LNCaP clone FGC (cell line): ENCODE results near the gene TRIP6.

ENCODE experiments used
- DNase-seq: peaks from one replicate; pipeline ENCODE4 v3.0.0-alpha.2; 2011; ENCODE audit warnings: low read depth
- H3K4me3 ChIP-seq: 2 replicates; pipeline ENCODE4 v1.5.1; 2011; ENCODE audit warnings: mild to moderate bottlenecking, low read depth, low read length, control low read depth
- CTCF ChIP-seq: IDR thresholded peaks from 2 replicates; pipeline ENCODE4 v1.5.1; 2012; ENCODE audit warnings: mild to moderate bottlenecking; ENCODE audit not compliant: control insufficient read depth, insufficient read depth; ENCODE audit errors: extremely low read depth

Gene TRIP6

GRCh38 chr7:100856871-100857282, 10.3 kb upstream of the TRIP6 start:
- TF ChIP-seq CTCF, result no peak
- DNase-seq, result no peak
- no peak overlapping the region for H3K4me3 ChIP-seq

- no peak for DNase-seq
- no peak for TF ChIP-seq CTCF
These were observed 7.3 kb upstream of the TRIP6 start for GRCh38 chr7:100859856-100860255.

GRCh38 chr7:100860702-100861615, 6.2 kb upstream of the TRIP6 start:
- DNase-seq, result no peak
- TF ChIP-seq CTCF, result no peak
- H3K4me3 ChIP-seq, result no peak overlapping the region

More at GRCh38 chr7:100859856-100860255, 7.3 kb upstream of the TRIP6 start:
- H3K4me3 ChIP-seq, result no peak overlapping the region

- no peak overlapping the region for H3K4me3 ChIP-seq
- no peak for DNase-seq
- TF ChIP-seq CTCF, result no peak
These were observed 5.6 kb upstream of the TRIP6 start for GRCh38 chr7:100861616-100861985.

GRCh38 chr7:100863406-100863950, 3.7 kb upstream of the TRIP6 start:
- TF ChIP-seq CTCF, result no peak
- no peak overlapping the region for H3K4me3 ChIP-seq

GRCh38 chr7:100864263-100864845, 2.8 kb upstream of the TRIP6 start:
- no peak for TF ChIP-seq CTCF

More at GRCh38 chr7:100863406-100863950, 3.7 kb upstream of the TRIP6 start:
- DNase-seq, result peak; percentile 17

More at GRCh38 chr7:100864263-100864845, 2.8 kb upstream of the TRIP6 start:
- H3K4me3 ChIP-seq, result no peak overlapping the region
- DNase-seq, result no peak
